ENCODE results near the gene GOLGA8Q.
"Not testable (repeated sequence)": the region's sequence is repeated elsewhere in the genome, so short reads cannot be mapped to it uniquely, and the experiment has no call there.

Gene GOLGA8Q

GRCh38 chr15:30551750-30552149 is at the start of gene GOLGA8Q:
Gene GOLGA8Q (plus strand): TSS chr15:30552050. CDS start chr15:30552078, 28 bp downstream.
- DNase-seq, result not testable (repeated sequence)

DNA sequence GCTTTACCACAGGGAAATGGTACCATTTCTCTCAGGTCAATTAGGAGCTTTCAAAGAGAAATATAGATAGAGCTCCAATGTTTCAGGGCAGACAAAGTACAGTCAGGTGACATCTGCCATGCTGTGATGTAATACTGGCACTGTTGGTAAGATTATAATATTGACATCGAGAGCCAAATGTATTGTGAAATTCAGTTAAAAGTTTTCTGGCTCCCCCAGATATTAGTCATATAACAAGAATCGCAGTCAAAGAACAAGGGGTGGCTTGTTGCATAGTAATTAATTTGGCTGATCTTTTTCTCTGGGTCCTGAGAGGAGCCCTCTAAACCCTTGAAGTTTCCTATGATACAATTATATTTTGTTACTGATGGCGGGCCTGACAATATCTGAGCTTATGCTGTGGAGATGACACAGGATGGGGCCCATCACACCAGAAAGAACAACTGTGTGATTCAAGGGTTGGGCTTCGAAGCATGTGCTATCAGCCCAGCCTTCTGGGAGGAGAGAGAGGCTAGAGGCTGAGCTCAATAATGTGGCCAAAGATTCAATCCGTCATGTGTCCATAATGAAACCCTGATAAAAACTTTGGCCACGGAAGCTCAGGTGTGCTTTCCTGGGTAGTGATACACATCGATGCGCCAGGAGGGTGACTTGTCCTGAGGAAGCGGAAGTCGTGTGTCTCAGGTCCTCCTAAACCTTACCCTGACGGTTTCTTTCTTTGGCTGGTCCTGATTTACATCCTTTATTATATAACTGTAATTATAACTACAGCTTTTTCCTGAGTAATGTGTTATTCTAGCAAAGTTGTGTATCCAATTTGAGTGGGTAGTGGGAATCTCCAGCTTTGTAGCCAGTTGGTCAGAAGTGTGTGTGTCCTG is 48.7 kb upstream of the GOLGA8Q start:
- DNase-seq, result not testable (repeated sequence)

DNA sequence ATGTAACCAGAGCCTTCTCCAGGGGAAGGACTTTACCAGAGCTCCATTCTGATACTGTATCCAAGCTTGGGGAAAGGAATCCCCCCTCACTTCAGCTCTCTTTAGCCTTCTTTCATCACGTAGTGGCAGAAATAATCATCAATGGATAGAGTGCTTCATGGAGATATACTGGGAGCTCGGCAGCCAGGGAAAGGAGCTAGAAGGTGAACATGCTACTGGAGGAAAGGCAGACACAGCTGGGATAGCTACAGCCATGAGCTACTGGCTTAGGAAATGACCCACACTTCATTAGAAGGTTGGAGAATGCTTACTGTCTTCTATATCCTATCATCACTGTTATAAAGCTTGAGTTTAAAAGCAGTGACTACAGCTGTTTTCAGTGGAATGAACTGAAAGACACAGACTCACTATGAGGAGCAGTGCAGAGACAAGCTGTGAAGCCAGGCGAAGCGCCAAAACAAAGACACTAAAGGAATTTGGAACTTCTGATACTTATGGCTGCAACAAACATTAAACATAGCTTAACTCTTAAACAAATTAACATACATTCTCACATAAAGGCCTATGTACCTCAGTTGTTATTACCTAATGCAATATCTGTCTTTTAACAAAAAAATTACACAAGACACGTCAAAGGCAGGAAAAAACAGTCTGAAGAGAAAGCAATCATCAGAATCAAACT is 47.5 kb upstream of the GOLGA8Q start:
- DNase-seq, result not testable (repeated sequence)

GRCh38 chr15:30514545-30514944 is 37.3 kb upstream of the GOLGA8Q start:
- not testable (repeated sequence) for DNase-seq

DNA sequence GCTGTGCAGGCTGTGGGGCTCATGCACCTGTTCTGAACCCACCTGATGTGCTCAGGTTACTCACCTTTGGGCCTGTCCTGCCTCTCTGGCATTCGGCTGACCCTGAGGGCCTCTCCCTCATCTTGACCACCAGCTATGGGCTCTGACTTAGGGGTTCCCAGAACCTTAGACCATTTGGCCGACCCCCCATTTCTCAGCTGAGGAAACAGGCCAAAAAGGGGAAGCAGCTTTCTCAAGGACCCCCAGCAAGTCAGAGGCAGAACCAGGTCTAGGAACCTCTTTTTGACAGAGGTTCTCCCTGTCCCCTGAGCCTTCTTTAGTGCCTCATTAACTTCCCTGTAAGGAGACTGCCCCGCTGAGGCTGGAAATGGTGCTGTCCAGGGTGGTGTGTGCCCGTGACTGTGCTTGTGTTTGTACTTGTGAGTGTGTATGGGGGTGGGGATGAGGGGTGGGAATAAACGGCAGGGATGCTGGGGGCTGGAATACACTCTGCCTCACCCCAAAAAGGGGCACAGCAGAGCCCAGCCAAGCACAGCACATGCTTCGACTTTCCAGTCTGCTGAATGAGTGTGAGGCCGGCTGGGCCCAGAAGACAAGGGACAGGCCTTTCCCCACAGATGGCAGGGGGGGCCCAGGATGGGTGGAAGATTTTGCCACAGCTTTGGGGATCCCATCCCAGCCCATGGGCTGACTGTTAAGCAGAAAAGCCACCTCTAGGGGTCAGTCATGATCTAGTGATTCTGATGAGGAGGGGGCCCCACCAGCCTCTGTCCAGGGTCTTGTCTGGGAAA is 28.2 kb upstream of the GOLGA8Q start:
- DNase-seq, result not testable (repeated sequence)

DNA sequence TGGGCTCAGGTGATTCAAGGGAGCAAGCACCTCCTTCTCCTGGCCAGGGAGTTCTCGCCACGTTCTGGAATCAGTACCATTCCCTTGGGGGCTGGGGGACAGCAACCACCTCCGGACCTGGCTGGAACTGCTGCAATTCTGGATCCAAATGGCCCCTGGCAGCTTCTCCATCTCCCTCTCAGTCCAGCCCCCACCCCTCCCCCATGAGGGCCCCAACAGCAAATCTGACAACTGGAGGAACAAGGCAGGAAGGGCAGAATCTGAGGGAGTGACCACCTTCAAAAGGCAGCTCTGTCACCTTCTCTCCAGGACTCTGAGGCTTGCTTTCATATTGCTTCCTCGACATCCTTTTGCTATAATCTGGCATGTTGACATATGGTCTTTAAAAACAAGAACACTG is 25.9 kb upstream of the GOLGA8Q start:
- not testable (repeated sequence) for DNase-seq

DNA sequence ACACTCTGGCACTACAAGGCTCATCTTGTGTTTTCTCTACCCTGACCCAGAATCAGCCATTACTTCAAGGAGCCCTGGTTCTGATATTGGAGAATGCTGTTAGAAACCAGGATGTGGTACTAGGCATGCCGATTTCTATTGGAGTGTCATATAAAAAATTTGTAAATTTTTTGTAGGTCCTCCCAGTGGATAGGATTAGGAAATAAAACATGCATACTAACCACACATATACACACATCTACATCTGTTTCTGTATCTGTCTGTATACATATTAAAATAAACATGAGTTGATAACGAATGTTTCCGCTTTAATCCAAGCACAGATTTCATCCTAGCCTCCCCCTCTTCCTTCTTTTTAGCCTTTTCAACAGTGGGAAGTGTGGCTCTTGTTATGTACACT is 22.8 kb upstream of the GOLGA8Q start:
- DNase-seq, result not testable (repeated sequence)

DNA sequence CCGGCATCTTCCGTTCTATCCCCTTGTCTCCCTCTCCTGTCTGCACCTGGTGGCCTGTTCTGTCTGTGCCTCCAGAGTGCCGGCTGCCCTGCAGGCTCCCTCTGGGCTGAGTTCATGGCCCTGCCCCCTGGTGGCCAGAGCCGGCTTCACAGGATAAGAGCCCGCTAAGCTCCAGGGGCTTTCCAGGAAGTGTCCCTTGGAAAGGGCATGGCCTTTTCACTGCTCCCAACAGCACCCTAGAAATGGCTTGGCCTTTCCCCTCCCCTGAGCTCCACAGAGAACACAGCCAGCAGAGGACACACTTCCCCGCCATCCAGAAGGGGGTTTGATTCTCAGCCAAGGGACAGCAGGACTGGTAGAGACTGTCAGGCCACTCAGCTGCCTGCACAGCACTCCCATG is 15.1 kb downstream of the GOLGA8Q start:
- DNase-seq, result not testable (repeated sequence)

- not testable (repeated sequence) for DNase-seq
These were observed 21.2 kb downstream of the GOLGA8Q start for GRCh38 chr15:30573012-30573491.

GRCh38 chr15:30579394-30579970 is 27.6 kb downstream of the GOLGA8Q start:
- DNase-seq, result not testable (repeated sequence)

GRCh38 chr15:30580716-30581115 is 28.9 kb downstream of the GOLGA8Q start:
- DNase-seq, result not testable (repeated sequence)

- DNase-seq, result not testable (repeated sequence)
These were observed 47.1 kb downstream of the GOLGA8Q start for GRCh38 chr15:30598953-30599352.

DNA sequence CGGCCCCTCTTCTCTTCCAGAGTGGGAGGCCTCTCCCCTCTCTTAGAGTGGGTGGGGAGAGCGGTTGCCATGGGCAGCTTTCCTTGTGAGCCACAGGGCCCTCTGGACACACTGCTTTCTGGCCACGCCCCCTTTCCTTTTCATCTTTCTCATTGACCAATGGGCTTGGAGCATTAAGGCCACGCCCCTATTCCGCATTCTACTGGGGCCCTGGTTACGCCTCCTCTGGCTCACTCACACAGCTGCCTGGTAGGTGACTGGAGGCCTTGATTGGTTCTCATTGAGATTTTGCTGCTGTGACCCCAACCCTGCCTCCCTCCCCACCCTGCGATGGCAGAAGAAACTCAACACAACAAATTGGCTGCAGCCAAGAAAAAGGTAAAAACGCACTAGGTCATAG is 51.9 kb downstream of the GOLGA8Q start, which contains the start of gene GOLGA8H:
TSS of gene GOLGA8H (plus strand) at position 233 of the 400 bp plus-strand sequence. CDS start at position 331, 98 bp downstream.
- DNase-seq, result not testable (repeated sequence)
